NCI-H128 (cell line): ENCODE data around the gene OR1E2.
"Not testable (repeated sequence)": the region's sequence is repeated elsewhere in the genome, so short reads cannot be mapped to it uniquely, and the experiment has no call there.

Experiments used
- DNase-seq: peaks from one replicate; lab custom pipeline; 2025; ENCODE audit not compliant: unreplicated experiment; lab: John Stamatoyannopoulos, UW

Gene OR1E2, protein sequence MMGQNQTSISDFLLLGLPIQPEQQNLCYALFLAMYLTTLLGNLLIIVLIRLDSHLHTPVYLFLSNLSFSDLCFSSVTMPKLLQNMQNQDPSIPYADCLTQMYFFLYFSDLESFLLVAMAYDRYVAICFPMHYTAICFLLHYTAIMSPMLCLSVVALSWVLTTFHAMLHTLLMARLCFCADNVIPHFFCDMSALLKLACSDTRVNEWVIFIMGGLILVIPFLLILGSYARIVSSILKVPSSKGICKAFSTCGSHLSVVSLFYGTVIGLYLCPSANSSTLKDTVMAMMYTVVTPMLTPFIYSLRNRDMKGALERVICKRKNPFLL

DNA sequence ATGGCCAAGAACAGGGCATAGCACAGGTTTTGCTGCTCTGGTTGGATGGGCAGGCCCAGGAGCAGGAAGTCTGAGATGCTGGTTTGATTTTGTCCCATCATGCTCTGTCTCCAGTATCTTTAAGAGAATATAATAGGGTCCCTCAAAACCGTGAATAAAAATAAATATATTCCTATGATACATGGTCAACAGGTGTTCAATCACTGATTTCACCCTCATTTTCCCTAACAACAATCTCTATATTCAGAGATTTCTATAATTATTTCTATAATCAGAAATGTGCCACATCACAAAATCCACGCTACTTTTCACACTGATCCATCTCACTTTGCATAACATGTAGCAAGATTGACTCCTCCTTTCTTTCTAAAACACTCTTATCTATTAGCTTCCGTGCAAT is at the start of gene OR1E2:
Gene OR1E2 (minus strand): TSS at position 101 of the 400 bp plus-strand sequence. CDS start 0 bp downstream, at position 101.
- DNase-seq, result no peak

DNA sequence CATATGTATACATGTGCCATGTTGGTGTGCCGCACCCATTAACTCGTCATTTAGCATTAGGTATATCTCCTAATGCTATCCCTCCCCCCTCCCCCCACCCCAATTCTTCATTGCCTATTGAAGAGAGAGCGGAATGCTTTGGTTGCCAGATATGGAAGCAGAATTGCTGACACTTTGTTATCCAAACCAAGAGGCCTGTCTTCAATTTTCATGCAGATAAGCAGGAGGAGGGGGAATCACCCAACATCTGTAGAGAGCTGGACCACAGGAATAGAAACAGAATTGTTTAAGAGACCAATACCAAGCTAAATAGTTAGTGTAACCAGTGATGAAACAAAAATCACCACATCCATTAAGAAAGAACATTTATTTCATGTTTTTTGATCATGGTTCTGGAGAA is 49.2 kb upstream of the OR1E2 start:
- DNase-seq, result no peak

DNA sequence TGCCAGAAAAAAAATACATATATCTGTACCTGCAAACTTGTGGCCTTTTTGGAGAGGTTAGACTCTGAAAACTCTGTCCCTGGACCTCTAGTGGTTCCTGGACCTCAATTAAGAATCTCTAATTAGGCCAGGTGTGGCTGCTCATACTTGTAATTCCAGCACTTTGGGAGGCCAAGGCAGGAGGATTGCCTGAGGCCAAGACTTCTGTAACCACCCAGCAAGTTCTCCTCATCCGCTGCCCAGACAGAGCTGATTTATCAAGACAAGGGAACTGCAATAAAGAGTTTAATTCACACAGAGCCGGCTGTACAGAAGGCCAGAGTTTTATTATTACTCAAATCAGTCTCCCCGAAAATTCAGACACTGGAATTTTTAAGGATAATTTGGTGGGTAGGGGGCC is 46.3 kb upstream of the OR1E2 start:
- no peak for DNase-seq

DNA sequence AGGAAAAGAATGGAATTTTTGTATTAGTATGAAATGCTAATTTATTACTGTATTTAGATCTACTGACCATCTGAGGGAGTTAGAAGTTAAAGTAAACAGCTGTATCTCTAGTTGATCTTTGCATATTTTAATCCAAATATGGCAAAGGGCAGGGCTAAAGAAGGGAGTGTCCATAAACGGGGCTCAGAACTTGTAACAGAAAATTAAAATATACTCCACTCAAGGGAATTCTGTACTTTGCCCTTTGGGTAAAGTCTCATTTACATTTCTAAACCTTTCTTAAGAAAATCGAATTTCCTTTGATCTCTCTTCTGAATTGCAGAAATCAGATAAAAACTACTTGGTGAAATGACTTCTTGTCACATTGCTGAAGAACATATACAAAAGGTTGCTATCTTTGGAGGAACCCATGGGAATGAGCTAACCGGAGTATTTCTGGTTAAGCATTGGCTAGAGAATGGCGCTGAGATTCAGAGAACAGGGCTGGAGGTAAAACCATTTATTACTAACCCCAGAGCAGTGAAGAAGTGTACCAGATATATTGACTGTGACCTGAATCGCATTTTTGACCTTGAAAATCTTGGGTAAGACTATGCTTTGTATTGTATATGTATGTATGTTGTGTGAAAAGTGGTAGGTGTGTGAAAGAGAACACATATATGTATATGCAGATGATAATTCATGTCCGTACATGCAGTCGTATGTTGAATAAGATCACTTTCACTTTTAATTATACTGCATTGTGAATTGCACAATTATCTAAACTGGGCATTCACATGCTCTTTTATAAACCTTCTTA is 42.4 kb upstream of the OR1E2 start, which contains the start of gene ASPA:
Gene ASPA (plus strand): TSS at position 186 of the 799 bp plus-strand sequence. CDS start 163 bp downstream, at position 349.
- DNase-seq, result no peak

DNA sequence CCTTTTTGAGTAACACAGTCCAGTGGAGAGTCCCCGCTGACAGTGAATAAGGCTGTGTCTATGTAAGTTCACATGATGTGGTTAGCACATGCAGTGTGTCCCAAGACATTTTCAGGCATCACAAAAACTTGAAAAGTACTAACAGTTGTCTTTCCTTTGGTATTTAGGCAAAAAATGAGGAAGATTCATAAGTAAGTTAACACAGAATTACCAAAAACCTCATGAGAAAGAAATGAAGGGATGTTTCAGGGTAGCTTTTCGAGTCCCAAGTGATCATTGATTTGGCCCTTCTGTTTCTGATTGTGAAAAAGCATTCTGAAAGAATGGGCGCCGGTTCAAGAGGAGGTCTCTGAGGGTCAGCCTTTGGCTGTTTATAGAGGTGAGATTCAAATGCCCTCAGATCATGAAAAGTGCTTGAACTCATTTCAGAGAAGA is 41.6 kb upstream of the OR1E2 start:
- DNase-seq, result no peak

DNA sequence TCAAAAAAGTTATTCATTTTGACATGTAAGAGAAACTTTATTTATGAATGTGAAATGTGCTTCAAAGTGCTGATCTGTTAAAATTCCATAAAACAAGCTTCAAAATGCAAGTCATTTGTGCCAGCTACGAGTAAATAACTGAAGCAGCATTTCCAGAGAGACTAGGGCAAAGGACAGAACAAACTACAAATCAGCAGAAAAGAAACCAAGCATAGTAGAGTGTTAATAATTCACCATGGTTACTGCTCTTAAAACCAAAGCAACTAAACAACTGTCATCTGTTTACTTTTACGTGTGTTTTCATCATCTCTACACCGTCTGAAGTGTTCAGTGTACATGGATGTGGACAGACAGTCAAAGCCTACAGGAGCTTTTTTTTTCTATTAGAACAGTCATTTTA is 40.6 kb upstream of the OR1E2 start:
- DNase-seq, result no peak

DNA sequence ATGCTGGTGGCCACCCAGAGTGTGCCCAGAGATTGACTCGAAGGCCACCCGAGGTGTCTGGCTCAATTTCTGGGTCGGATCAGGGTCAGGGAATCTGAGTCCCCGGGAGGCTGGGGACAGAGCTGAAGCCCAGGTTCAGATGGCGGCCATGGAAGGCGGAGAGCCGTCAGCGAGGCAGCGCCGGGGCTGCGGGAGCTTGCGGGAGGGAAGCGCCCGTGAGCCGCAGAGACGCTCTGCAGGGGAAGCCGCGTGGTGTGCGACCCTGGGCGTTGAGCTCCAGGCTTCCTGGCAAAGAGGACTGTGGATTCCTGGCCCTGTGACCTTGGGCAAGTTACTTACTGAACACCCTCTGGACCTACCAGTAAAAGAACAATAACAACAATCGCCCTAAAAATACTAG is 38.5 kb upstream of the OR1E2 start:
- no peak for DNase-seq

DNA sequence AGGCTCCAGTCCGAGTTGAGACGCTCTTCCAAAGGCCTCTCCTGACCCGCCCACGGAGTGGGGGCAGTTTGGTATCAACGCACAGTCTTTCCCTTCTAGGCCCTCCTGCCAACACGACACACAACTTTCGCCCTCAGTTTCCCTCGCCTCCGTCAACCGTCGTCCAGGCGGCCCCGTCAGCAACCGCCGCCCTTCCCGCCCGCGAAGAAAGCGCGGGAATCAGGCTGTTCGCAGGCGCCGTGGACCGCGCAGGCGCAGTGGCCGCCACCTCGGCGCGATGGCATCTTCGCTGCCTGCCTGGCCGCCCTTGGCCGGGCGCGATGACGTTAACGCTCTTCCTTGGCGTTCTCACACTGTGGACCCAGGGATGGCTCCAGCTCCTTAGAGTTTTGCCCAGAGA is 38.0 kb upstream of the OR1E2 start, which contains the start of gene SPATA22:
Gene SPATA22 (minus strand): TSS at position 221 of the 400 bp plus-strand sequence. CDS start 2,494 bp downstream, outside the sequence.
- DNase-seq, result no peak

DNA sequence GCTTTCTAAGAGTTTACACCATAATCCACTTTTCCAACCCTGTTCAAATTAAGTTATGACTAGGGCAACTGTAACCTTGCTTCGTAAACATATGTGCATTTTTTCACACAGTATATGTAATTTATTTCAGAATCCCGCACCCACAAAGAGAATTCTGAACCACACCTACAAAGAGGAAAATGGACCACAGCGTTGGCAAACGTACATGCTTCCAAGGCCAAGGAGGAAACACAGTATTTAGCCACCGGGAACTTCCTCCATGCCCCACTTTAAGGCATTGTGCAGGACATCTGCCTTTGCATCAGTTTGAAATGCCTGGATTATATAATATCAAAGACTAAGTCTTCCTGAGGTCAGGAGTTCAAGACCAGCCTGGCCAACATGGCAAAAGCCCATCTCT is 35.9 kb upstream of the OR1E2 start:
- no peak for DNase-seq

DNA sequence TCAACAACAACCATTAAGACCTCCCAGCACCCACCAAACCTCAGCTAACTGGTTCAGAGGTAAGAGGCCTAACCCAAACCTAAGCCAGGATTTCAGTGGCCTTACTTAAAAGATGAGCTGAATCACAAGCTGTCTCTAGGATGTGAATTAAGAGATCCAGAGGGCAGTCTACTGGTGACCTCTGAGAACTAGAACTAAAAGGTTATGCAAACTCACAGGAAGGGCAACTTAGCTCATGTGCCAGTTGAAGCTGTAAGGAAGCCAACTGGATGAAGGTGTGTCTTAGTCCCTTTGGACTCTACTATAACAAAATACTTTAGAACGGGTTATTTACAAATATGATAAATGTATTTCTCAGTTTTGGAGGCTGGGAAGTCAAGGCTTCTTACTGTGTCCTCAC is 32.7 kb upstream of the OR1E2 start:
- DNase-seq, result not testable (repeated sequence)

DNA sequence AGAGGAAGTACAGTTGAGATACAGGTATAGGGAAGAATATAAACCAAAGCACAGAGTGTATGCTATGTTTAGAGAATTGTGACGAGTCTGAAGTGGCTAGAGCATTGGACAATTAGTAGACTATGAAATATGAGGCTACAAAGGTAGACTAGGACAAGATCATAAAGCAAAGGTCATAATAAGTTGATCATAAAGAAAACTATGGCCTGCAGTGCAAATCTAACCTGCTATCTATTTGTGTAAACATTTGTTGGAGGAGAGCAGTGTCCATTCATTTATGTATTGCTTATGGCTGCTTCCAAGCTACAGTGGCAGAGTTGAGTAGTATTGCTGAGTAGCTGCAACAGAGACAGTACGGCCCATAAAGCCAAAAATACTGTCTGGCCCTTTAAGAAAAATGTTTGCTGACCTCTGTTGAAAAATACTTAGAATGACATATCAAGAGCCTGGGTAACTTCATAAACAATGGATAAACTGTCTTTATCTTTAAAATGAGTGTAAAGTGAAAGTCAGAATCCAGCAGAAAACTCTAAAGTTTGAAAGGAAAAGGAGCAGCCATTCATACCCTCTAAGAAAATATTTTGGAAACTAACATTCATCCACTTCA is 14.5 kb upstream of the OR1E2 start:
- DNase-seq, result no peak

DNA sequence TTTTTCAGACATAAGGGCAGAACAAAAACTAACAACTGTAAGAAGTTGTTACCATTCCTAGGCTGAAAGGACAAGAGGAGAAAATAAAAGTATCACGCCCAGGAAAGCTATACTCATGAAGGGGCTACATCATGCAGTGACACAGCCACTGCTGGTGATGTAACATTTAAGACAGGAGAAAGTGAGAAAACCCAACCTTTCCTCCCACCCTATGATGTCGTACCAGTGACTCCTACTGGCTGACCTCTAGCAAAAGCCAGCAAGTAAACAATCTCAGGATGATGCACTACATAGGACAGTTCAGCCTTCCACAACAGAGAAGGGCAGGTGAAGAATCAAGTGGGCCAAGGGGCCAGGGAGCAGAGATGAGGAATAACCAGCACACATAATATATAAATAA is 14.0 kb upstream of the OR1E2 start:
- DNase-seq, result no peak

DNA sequence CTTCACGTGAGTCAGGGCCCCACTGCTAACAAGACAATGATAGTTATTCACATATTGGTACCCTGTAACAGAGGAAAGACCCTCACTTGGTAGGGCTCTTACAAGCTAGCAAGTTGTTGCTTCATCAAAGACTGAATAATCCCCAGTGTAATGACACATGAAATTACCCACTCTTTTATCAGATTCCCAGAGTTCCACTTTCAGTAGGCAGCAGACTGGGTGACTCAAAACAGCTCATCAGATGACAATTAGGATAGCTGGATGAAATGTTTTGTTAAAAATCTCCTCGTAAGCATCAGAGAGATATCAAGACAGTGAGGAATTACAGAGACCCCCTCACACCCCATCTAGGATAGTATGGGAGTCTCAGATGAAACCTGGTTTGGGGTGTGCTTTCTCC is 6.8 kb upstream of the OR1E2 start:
- DNase-seq, result no peak

DNA sequence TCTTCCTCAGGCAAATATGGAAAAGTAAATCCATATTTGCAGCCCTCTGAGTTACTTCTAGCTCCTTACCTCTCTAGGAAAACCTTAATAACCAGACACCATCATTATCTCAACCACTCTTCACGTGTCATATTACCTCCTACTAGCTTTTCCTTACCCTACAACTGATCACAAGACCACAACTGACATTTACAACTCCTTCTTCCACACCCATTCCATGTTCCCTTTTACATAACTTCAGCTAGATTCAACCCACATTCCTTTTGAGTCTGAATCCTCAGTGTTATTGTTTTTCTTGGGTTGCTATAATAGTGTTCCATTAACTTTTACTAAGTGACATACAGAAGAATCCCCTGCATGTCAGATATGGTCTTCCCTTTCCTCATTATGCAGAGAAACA is 4.7 kb upstream of the OR1E2 start:
- DNase-seq, result no peak

DNA sequence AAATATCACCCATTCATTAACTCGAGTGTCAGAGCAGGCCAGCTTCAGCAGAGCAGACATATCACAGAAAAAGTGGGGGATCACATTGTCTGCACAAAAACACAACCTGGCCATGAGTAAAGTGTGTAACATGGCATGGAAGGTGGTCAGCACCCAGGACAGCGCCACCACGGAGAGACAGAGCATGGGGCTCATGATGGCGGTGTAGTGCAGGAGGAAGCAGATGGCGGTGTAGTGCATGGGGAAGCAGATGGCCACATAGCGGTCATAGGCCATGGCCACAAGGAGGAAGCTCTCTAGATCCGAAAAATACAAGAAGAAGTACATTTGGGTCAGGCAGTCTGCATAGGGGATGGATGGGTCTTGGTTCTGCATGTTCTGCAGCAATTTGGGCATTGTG is 426 bp downstream of the OR1E2 start:
- DNase-seq, result not testable (repeated sequence)

DNA sequence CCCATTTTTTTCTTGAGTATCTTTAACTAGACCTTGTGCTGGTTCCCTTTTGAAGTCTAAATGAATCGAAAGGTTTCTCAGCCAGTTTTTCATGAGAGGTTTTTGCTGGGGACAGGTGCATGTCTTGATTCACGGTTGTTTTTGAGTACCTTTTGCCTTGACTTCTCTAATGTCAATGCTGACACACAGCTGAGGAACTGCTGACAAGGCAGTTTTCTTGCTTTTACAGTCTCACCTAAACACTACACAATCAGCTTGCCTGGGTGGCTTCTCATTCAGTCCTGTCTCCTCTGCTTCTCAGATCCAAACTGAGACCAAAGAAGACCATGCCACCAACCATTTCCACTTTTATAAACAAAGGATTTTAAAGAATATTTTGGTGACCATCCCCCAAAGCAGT is 15.4 kb downstream of the OR1E2 start:
- DNase-seq, result no peak

DNA sequence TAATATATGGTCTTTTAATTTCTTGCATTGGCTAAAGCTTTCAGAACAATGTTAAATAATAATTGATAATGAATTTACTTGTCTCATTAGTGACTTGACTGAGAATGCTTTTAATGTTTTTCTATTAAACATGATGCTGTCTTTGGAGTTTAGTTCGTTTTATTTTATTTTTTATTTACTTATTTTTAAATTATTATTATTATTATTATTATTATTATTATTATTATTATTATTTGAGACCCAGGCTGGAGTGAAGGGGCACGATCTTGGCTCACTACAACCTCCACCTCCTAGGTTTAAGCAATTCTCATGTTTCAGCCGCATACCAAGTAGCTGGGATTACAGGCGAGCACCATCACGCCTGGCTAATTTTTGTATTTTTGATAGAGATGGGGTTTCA is 18.0 kb downstream of the OR1E2 start:
- no peak for DNase-seq

DNA sequence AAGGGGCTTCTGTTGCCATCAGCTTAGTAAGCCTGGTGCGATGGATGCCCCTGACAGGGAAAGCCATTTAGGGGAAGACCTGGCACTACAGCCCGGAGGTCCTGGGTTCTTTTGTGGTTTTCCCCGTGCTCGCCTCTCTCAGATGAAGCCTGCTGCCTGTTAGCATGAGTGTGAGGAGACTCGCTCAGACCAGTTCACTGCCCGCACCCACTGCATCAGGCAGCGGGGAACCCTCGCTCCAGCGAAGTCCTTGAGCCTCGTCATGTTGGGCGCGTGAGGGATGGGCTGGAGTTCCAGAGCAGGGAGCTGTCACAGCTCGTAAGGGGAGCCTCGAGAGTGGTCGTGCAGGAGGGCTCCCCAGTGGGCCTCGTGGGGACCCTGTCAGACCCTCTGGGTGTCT is 21.4 kb downstream of the OR1E2 start:
- DNase-seq, result not testable (repeated sequence)

DNA sequence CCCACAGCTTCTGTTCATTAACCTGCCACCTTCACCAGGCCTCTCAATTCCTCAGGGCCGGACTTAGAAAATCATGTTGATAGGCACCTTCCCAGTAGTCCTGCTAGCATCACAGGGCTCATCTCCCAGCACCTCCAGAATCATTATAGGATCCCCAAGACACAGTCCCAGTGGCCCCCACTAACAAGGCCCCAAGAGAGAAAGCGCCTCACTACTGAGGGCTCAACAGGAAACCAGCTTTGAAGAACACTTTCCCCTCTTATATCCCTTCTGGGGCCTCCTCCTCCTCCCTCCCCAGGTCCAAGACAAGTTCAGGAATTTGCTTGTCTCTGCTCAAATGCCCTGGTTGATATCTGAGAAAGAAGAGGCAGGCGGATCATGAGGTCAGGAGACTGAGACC is 22.6 kb downstream of the OR1E2 start, which contains the start of gene OR3A3:
Gene OR3A3 (plus strand): TSS at position 301 of the 400 bp plus-strand sequence.
- no peak for DNase-seq

DNA sequence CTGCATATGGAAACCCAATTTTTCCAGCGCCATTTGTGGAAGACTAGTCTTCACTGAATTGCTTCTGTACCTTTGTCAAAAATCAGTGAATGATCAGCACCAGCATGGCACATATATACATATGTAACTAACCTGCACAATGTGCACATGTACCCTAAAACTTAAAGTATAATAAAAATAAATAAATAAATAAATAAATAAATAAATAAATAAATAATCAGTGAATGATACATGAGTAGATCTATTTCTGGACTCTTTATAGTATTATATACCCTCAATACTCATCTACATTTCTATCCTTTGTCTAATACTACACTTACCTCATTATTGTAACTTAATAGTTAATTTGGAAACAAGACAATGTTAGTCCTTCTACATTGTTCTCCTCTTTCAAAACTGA is 29.8 kb downstream of the OR1E2 start:
- DNase-seq, result not testable (repeated sequence)

DNA sequence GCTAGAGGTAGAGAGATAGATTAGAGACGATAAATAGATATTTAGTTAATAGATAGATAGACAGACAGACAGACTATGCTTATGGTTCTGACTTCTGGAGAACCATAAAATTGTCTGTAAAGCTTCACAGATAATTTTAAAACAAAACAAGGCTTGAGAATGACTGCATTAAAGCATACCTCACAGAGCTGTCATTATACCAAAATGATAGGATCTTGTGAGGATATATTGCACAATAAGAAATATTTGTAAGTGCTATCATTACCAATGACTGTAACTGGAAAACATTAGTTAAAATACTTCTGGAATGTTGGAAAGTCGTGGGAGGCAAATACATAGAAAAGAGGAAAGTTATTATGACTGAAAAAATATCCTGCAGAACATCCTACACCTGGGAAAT is 31.9 kb downstream of the OR1E2 start:
- DNase-seq, result no peak

DNA sequence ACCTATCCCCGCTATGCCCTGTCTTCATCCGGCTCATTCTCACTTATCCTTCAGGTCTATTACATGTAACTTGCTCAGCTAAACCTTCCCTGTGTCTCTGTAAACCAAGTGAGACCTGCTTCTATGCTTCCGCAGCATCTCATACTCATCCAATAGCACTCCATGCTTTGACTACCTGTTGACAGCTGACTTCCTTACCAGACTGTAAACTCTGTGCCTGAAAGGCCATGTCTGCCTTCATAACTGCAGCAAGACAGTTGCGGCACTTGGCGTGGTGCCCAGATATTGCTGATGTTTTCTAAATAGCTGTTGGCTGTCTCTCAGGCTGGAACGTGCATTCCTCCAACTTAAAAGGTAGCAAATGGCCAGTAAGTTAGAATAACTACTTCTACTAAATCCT is 33.6 kb downstream of the OR1E2 start:
- no peak for DNase-seq
